ENCODE data around the gene ST6GALNAC4. TPM values are rescaled to one million over a fixed set of nuclear protein-coding genes. Genes with fewer than 3 reads are reported as not detected.

Gene ST6GALNAC4
- total RNA-seq, 4 donors from 2014 or later = 16.7 to 66.1 (median 47.3) TPM

- Histone ChIP-seq H3K9me3 (no peaks in the 10 kb centered on the region), H3K4me1 (peaks cover 0 to 2% (median under 1%) of the 10 kb centered on the region in 4 donors), H3K36me3 (no peaks in the 10 kb centered on the region), H3K4me3 (no peak overlapping the region), H3K27ac (peak overlapping the region in 1 of 4 donors; percentile 1), H3K27me3 (no peaks in the 10 kb centered on the region)
- 88 to 100% methylated on average over 3 to 29 of the region's 30 CpGs for WGBS, 2 donors (ENCODE audit: low coverage in 1 of 2)
- TF ChIP-seq EP300 (IDR thresholded peaks at IDR 0.05; ENCODE audit: low read depth) (no peak), POLR2AphosphoS5 (IDR thresholded peaks at IDR 0.05) (no peak), POLR2A (IDR thresholded peaks at IDR 0.05) (no peak)
- TF ChIP-seq, protein P1, sequence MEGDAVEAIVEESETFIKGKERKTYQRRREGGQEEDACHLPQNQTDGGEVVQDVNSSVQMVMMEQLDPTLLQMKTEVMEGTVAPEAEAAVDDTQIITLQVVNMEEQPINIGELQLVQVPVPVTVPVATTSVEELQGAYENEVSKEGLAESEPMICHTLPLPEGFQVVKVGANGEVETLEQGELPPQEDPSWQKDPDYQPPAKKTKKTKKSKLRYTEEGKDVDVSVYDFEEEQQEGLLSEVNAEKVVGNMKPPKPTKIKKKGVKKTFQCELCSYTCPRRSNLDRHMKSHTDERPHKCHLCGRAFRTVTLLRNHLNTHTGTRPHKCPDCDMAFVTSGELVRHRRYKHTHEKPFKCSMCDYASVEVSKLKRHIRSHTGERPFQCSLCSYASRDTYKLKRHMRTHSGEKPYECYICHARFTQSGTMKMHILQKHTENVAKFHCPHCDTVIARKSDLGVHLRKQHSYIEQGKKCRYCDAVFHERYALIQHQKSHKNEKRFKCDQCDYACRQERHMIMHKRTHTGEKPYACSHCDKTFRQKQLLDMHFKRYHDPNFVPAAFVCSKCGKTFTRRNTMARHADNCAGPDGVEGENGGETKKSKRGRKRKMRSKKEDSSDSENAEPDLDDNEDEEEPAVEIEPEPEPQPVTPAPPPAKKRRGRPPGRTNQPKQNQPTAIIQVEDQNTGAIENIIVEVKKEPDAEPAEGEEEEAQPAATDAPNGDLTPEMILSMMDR (IDR thresholded peaks at IDR 0.05) = no peak
- intact Hi-C loops (cut with DNase I; ENCODE audit: low total_unique reads) = no loop called here
- in situ Hi-C loops (cut with MboI; ENCODE audit: low pct_ligation_motif_present in 1 of 4, low pct_unique_long_range_greater_than_20kb in 1 of 4, low sequenced_read_pairs in 3 of 4) = loop anchor here in 1 of 4 donors (10.0 kb wide), 2 partner anchors 133 to 273 kb away; partner anchors contain the start of gene TOR2A
- no peak for DNase-seq
These were observed 49.2 kb downstream of the ST6GALNAC4 start for GRCh38 chr9:127867356-127868277.

GRCh38 chr9:127866535-127866934 lies 50.3 kb downstream of the ST6GALNAC4 start:
- in situ Hi-C loops (cut with MboI; ENCODE audit: low pct_ligation_motif_present in 1 of 4, low pct_unique_long_range_greater_than_20kb in 1 of 4, low sequenced_read_pairs in 3 of 4) = loop anchor here in 1 of 4 donors (10.0 kb wide), 2 partner anchors 132 to 272 kb away; partner anchors contain the start of gene TOR2A
- no peaks in the 10 kb centered on the region for H3K36me3 ChIP-seq
- H3K27me3 ChIP-seq = no peaks in the 10 kb centered on the region
- TF ChIP-seq POLR2AphosphoS5 (IDR thresholded peaks at IDR 0.05) (no peak), EP300 (IDR thresholded peaks at IDR 0.05; ENCODE audit: low read depth) (no peak), POLR2A (IDR thresholded peaks at IDR 0.05) (no peak)
- TF ChIP-seq, protein P1 (IDR thresholded peaks at IDR 0.05) = no peak
- no peak for DNase-seq
- H3K4me1 ChIP-seq = peaks cover 7 to 13% (median 11%) of the 10 kb centered on the region in 4 donors
- 80 to 81% methylated on average over 1 to 13 of the region's 13 CpGs for WGBS, 2 donors (ENCODE audit: low coverage in 1 of 2)
- H3K9me3 ChIP-seq = no peaks in the 10 kb centered on the region
- H3K4me3 ChIP-seq = no peak overlapping the region
- intact Hi-C loops (cut with DNase I; ENCODE audit: low total_unique reads) = no loop called here
- H3K27ac ChIP-seq = no peak overlapping the region

DNA sequence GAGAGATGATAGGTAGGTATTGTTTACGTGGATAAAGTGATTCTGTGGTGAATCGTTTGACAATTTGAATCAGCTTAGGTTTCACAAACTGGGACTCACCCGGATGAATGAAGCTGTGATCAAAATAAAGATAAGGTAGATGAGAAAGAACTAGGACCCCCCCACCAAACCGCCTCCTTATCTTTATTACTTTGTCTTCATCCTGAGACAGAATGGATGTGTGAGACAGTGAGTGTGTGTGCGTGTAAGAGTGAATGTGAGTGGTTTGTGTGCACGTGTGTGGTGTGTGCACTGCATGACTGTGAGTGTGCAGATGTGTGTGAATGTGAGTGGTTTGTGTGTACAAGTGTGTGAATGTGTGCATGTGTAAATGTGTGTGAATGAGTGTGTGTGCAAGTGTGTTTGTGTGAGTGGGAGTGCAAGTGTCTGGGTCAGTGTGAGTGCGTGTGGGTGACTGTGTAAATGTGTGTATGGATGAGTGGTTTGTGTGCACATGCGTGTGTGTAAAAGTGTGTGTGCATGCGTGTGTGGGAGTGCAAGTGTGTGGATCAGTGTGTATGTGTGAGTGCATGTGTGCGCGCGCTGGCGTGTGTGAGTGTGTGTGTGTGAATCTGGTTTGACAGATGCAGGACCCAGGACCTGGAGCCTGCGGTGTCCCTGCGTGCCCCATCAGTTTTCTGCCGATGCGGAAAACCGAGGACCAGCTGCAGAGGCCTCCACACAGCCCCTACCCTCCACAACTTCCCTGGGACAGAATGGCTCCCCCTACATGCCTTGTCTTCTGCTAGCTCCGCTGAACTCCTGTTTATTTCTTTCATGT lies 51.0 kb downstream of the ST6GALNAC4 start:
- WGBS, 2 donors (ENCODE audit: low coverage in 1 of 2) = 58 to 69% methylated on average over 13 to 19 of the region's 19 CpGs
- TF ChIP-seq, protein P1 (IDR thresholded peaks at IDR 0.05) = no peak
- TF ChIP-seq EP300 (IDR thresholded peaks at IDR 0.05; ENCODE audit: low read depth) (no peak), POLR2AphosphoS5 (IDR thresholded peaks at IDR 0.05) (no peak), POLR2A (IDR thresholded peaks at IDR 0.05) (no peak)
- no peaks in the 10 kb centered on the region for H3K9me3 ChIP-seq
- intact Hi-C loops (cut with DNase I; ENCODE audit: low total_unique reads) = no loop called here
- H3K27me3 ChIP-seq = no peaks in the 10 kb centered on the region
- H3K4me1 ChIP-seq = peaks cover 7 to 15% (median 11%) of the 10 kb centered on the region in 4 donors
- H3K36me3 ChIP-seq = no peaks in the 10 kb centered on the region
- no peak overlapping the region for H3K27ac ChIP-seq
- in situ Hi-C loops (cut with MboI; ENCODE audit: low pct_ligation_motif_present in 1 of 4, low pct_unique_long_range_greater_than_20kb in 1 of 4, low sequenced_read_pairs in 3 of 4) = loop anchor here in 1 of 4 donors (10.0 kb wide), 2 partner anchors 131 to 271 kb away; partner anchors contain the start of gene TOR2A
- no peak for DNase-seq
- no peak overlapping the region for H3K4me3 ChIP-seq

Measured in transverse colon (tissue), 4 donors.